Fibroblast of skin of left biceps (primary cell): ENCODE data around the gene EIF3M.
A peak's percentile ranks its signal among the peaks of the same experiment; 100 is the strongest.
"Not testable (repeated sequence)": the region's sequence is repeated elsewhere in the genome, so short reads cannot be mapped to it uniquely, and the experiment has no call there.

Experiments used
- DNase-seq, 2 experiments: peaks; one replicate each; pipeline ENCODE4 v3.0.0-alpha.2; 2013; ENCODE audit warnings: low read depth in 2 of 2

EIF3M gene

DNA sequence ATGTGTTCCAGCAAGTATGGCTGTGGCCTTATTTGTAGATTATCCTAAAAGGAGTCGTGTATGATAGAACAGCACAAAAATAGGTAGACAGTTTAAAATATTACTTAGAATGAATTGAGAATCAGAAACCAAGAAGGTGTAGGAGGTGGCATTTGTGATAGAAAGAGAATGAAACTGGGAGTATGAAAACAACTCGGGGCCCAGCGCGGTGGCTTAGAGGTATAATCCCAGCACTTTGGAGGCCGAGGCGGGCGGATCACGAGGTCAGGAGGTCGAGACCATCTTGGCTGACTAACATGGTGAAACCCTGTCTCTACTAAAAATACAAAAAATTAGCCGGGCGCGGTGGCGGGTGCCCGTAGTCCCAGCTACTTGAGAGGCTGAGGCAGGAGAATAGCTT is 12.5 kb downstream of the EIF3M start:
- not testable (repeated sequence) for DNase-seq

DNA sequence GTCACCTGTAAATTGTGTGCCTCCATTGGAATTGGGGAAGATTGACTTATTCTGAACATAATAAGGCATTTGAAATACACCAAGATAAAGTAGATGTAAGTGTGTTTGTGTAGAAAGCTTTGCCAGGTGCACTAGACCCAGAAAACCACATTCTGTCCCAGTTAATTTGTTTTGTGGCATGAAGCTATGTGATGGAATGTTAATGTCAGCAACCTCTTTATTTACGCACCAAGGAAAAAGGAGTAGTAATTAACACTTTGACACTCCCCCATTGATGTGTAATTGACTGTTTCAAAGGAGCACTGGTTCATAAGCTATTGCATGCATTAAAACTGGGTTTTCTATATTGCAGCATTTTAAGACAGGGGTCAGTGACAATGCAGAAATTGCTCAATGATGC is 14.3 kb downstream of the EIF3M start:
- DNase-seq: no peak

DNA sequence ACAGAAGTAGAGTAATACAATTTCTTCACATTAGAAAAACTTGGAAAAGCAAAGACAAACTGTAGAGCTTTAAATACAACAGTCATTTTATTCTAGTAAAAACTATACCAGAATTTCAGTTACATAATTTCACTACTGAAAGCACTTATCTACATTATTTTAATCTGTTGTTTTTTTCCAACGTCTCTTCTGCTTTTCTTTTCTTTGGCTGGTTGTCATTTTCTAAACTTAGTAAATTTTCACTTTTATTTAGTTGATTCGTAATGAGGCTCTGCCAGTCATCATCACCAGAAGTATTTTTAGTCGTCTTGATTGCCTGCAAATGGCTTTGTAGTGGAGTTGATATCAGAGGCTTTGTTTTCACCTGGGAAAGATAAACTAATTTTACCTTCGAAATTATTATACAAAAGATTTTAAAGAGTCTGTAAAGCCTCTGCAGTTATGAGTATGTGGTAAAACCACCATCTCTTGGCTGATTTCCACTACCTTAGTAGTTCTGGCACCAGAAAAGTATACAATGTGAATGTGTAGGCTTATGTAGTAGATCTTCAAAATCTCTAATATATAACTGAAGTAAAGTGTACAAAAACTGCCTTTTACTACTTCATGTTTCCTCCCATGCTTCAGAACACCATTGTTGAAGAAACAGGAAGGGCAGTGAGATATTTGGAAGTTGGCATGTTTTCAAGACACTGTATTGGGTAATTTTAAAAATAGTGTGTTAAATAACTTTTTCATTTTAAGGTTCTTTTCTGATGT is 19.2 kb downstream of the EIF3M start:
- no peak for DNase-seq

DNA sequence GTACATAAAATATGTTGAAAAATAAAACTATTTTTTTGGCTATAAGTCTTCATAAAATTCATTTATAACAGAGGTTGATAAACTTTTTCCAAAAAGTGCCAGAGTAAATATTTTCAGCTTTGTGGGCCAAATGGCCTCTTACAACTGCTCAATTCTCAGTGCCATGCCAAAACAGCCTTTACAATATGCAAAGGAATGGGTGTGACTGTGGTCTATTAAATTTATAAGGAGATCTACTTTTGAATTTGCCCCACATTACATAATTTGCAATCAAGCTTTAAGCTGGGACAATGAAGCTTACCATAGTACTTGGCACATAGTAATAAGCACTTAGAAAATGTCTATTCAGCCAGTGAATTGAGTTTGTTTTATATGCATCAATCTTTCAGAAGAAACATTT is 22.6 kb downstream of the EIF3M start:
- no peak for DNase-seq

DNA sequence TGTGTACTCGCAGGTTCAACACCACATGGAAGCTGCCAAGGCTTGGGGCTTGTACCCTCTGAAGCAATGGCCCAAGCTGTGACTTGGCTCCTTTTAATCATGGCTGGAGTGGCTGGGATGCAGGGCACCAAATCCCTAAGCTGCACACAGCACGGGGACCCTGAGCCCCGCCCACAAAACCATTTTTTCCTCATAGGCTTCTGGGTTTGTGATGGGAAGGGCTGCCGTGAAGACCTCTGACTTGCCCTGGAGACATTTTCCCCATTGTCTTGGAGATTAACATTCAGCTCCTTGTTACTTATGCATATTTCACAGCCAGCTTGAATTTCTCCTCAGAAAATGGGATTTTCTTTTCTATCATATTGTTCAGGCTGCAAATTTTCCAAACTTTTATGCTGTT is 25.2 kb downstream of the EIF3M start:
- DNase-seq: not testable (repeated sequence)

DNA sequence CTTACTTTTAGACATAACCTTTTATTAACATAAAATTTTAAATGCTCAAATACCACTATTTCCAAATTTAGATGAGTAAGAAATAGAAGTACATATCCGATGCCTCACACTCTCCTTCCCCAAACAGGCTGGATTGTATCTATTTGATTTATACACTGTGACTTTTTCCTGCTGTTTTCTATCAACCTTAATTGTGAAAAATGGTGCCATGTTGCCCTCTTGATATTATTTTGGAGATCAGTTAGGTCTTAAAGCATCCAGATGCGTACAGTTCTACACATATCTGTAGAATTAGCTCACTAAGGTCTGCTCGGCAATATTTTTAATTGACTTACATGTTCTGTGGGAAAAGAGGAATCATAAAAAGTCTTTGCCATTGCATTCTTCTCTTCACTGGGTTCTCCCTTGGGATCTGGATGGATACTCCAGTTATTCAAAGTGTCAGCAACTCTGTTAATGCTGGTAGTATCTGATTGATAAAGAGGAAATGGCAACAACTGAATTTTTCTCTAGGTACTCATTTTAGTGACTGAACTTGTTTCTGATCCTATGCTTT is 27.2 kb downstream of the EIF3M start:
- DNase-seq: peak; percentile 40 to 45

DNA sequence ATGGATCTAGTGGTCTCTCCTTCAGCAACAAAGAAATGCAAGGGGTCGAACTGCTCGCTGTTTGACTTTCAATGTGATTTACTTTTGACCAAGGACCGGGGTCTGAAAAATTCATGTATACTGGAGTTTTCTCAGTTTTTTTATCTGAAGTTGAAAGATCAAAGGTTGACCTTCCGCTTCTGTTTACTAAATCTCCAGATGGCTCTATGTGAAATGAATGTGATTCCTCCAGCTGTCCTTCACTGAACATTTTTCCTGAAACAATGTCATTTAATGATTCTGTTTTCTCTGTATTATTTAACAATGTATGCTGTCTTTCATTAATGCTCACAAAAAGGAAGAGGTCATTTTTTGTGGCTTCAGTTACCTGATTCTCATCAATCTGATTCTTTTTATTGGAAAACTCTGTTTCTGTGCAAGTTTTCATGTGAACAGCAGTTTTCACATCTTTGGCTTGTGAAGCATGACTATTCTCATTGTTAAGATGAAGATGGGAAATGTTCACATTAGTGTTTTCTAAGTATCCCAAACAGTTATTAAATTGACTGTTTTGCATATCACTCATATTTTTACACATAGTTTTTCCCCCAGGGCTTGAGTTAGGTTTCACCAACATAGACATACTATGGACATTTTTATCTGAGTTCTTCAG is 30.0 kb downstream of the EIF3M start:
- no peak for DNase-seq

DNA sequence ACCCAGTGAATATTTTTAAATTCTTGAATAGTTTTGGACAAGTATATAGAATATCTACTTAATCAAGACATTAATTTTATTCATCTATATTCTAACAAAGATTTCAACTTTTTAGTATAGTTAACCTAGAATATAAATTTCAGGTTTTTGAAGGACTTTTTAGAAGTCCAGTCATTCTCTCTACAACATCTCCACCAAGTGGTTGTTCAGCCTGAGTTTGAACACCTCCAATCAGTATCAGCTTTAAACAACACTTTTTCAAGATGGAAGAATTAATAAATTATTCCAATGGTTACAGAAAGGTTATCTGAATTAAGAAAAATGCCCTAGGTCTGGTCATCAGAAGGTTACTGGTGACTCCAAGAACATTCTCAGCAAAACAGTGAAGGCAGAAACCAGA is 31.8 kb downstream of the EIF3M start:
- DNase-seq: no peak

DNA sequence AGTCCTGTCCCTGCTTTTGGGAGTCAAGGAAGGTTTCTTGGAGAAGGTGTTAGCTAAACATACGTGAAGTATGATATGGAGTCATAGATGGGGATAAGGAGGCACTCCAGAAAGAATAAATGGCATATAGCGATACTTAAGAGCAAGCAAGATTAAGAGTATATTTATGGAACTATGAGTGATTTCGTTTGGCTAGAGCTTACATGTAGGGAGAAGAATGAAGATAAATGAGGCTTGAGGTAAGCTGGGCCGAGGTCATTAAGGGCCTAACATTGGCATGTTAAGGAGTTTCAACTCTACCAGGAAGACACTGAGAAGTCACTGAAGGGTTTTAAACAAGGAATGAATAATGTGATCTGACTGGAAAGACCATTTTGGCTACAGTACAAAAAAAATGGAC is 33.3 kb downstream of the EIF3M start:
- DNase-seq: no peak

DNA sequence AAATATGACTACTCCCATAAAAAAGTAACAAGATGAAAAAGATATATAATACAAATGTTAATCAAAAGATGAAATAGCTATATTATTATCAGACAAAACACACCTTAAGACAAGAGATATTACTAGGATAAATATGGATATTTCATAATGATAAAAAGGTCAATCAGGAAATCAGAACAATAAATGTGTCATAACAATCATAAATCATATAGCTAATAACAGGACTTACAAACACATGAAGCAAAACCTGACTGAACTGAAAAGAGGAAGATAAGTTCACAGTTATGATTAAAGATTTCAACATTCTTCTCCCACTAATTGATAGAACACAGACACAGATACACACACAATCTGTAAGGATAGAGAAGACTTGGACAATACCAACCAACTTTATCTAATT is 47.2 kb downstream of the EIF3M start:
- no peak for DNase-seq

DNA sequence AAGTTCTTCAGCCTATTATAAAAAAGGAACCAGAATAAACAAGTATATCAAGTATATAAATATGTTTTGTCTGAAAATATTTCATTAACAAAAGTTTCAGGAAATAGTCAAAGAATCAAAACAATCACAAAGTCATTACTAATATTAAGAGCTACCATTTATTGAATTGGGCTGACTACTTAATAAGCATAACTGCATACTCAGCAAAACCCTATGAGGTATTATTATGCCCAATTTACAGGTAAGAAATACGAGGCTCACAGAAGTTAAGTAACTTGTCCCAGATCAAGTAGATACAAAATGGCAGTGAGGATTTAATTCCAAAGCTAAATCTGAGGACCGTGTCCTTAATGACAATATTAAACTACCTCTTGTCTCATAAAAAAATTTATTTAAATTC is 52.2 kb downstream of the EIF3M start:
- DNase-seq: no peak

DNA sequence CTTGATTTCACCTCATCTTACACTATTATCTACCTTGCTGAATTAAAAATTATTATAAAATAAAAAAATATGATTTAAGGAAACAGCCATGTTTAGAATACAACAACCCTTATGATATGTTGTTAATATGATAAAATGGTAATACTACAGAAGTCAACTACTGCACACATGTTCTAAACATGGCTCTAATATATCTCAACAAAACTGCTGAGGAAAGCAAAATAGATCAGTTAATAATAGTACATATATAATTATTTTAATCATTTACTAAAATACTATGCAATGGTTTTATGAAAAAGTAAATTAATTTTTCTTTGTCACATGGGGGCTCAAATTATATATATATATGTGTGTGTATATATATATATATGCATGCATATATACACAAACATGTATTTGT is 57.7 kb downstream of the EIF3M start:
- no peak for DNase-seq

DNA sequence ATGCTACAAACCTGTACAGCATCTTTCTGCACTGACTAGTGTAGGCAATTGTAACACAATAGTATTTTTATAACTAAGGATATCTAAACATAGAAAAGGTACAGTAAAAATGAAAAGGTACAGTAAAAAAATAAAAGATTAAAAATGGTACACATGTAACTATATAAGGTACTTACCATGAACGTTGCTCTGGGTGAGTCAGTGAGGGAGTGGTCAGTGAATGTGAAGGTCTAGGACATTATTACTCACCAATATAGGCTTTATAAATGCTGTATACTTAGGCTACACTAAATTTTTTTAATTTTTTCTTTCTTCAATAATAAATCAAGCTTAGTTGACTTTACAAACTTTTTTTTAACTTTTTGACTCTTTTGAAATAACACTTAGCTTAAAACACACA is 59.9 kb downstream of the EIF3M start:
- no peak for DNase-seq
